GM18505 (cell line): Measurements from ENCODE around the gene MICU1.
"Not testable (repeated sequence)": the region's sequence is repeated elsewhere in the genome, so short reads cannot be mapped to it uniquely, and the experiment has no call there.

Source experiments
- ATAC-seq: cut with Tn5 transposase; IDR thresholded peaks from one replicate; pipeline ENCODE4 v1.9.1; 2021; ENCODE audit not compliant: unreplicated experiment
- POLR2A ChIP-seq: IDR thresholded peaks from 4 replicates; pipeline ENCODE4 v1.6.1; 2011; ENCODE audit warnings: borderline replicate concordance; ENCODE audit not compliant: insufficient read depth, insufficient read length; ENCODE audit errors: extremely low read depth

Gene MICU1

GRCh38 chr10:72329290-72330068 is 296.4 kb downstream of the MICU1 start:
- no peak for ATAC-seq
- TF ChIP-seq POLR2A: no peak

GRCh38 chr10:72328829-72329204 is 297.1 kb downstream of the MICU1 start:
- no peak for ATAC-seq
- TF ChIP-seq POLR2A: no peak

GRCh38 chr10:72328045-72328828 is 297.6 kb downstream of the MICU1 start:
- TF ChIP-seq POLR2A: no peak
- ATAC-seq: no peak

GRCh38 chr10:72326665-72327603 is 298.9 kb downstream of the MICU1 start:
- not testable (repeated sequence) for ATAC-seq

GRCh38 chr10:72325243-72326175 is 300.4 kb downstream of the MICU1 start:
- ATAC-seq: not testable (repeated sequence)

GRCh38 chr10:72323771-72324191 is 302.1 kb downstream of the MICU1 start:
- no peak for TF ChIP-seq POLR2A
- no peak for ATAC-seq

GRCh38 chr10:72323108-72323749 is 302.6 kb downstream of the MICU1 start:
- ATAC-seq: no peak
- no peak for TF ChIP-seq POLR2A

- TF ChIP-seq POLR2A: no peak
- ATAC-seq: no peak
These were observed 303.4 kb downstream of the MICU1 start for GRCh38 chr10:72322280-72323058.

GRCh38 chr10:72322030-72322279 is 303.9 kb downstream of the MICU1 start:
- TF ChIP-seq POLR2A: no peak
- ATAC-seq: no peak

- no peak for ATAC-seq
These were observed 304.4 kb downstream of the MICU1 start for GRCh38 chr10:72321248-72322029.

GRCh38 chr10:72320676-72321247 is 305.1 kb downstream of the MICU1 start:
- peak; percentile 47 for ATAC-seq
- TF ChIP-seq POLR2A: peak; percentile 57

More at GRCh38 chr10:72321248-72322029, 304.4 kb downstream of the MICU1 start:
- no peak for TF ChIP-seq POLR2A
